Ishikawa (cell line): ENCODE measurements around the gene GNPTG.

Experiments used
- CEBPB ChIP-seq: IDR thresholded peaks from 2 replicates; pipeline ENCODE4 v1.6.1; 2012
- CREB1 ChIP-seq: IDR thresholded peaks from 2 replicates; pipeline ENCODE4 v1.6.1; 2012; ENCODE audit warnings: low read depth
- EGR1 ChIP-seq: IDR thresholded peaks from 2 replicates; pipeline ENCODE4 v1.6.1; 2012
- EP300 ChIP-seq: IDR thresholded peaks from 2 replicates; pipeline ENCODE4 v1.6.1; 2012; ENCODE audit warnings: borderline replicate concordance
- FOXM1 ChIP-seq: IDR thresholded peaks from 2 replicates; pipeline ENCODE4 v1.6.1; 2012; ENCODE audit warnings: low read depth, borderline replicate concordance
- MAX ChIP-seq: IDR thresholded peaks from 2 replicates; pipeline ENCODE4 v1.6.1; 2012
- NFIC ChIP-seq: IDR thresholded peaks from 2 replicates; pipeline ENCODE4 v1.6.1; 2012
- RAD21 ChIP-seq: IDR thresholded peaks from 2 replicates; pipeline ENCODE4 v1.6.1; 2012; ENCODE audit warnings: low read depth
- REST ChIP-seq: IDR thresholded peaks from 2 replicates; pipeline ENCODE4 v1.6.1; 2012; ENCODE audit warnings: low read depth, mild to moderate bottlenecking
- TAF1 ChIP-seq: IDR thresholded peaks from 2 replicates; pipeline ENCODE4 v1.6.1; 2012; ENCODE audit warnings: low read depth, mild to moderate bottlenecking
- TCF12 ChIP-seq: IDR thresholded peaks from 2 replicates; pipeline ENCODE4 v1.6.1; 2012; ENCODE audit warnings: low read depth
- TEAD4 ChIP-seq: IDR thresholded peaks from 2 replicates; pipeline ENCODE4 v1.6.1; 2012
- USF1 ChIP-seq: IDR thresholded peaks from 2 replicates; pipeline ENCODE4 v1.6.1; 2012
- YY1 ChIP-seq: IDR thresholded peaks from 2 replicates; pipeline ENCODE4 v1.6.1; 2012; ENCODE audit warnings: low read depth
- ZBTB7A ChIP-seq: IDR thresholded peaks from 2 replicates; pipeline ENCODE4 v1.6.1; 2012; ENCODE audit warnings: low read depth

The GNPTG gene

GRCh38 chr16:1407753-1408152 lies 56.0 kb downstream of the GNPTG start:
- no peak for TF ChIP-seq EGR1
- no peak for TF ChIP-seq FOXM1
- TF ChIP-seq RAD21, result no peak
- TF ChIP-seq REST, result no peak
- TF ChIP-seq TEAD4, result no peak
- no peak for TF ChIP-seq YY1
- no peak for TF ChIP-seq TAF1
- TF ChIP-seq ZBTB7A, result no peak
- no peak for TF ChIP-seq EP300
- TF ChIP-seq TCF12, result no peak
- TF ChIP-seq NFIC, result no peak
- TF ChIP-seq CEBPB, result no peak
- TF ChIP-seq USF1, result no peak
- TF ChIP-seq MAX, result no peak
- TF ChIP-seq CREB1, result no peak

- TF ChIP-seq TAF1 (no peak), ZBTB7A (peak; percentile 66; the same call in 1 of the 2 replicates), USF1 (peak; percentile 98), EGR1 (peak; percentile 23; the same call in 1 of the 2 replicates)
Observed at GRCh38 chr16:1408171-1408837, 56.6 kb downstream of the GNPTG start.

GRCh38 chr16:1412847-1413246 lies 61.1 kb downstream of the GNPTG start:
- no peak for TF ChIP-seq YY1
- no peak for TF ChIP-seq FOXM1
- TF ChIP-seq EP300, result no peak
- TF ChIP-seq TAF1, result no peak
- TF ChIP-seq ZBTB7A, result no peak
- TF ChIP-seq EGR1, result no peak
- TF ChIP-seq RAD21, result no peak
- TF ChIP-seq MAX, result no peak
- TF ChIP-seq CEBPB, result no peak
- no peak for TF ChIP-seq REST
- no peak for TF ChIP-seq CREB1
- no peak for TF ChIP-seq NFIC
- no peak for TF ChIP-seq USF1
- no peak for TF ChIP-seq TCF12
- no peak for TF ChIP-seq TEAD4
